Measurements from ENCODE around the gene CABP5. TPM values are rescaled to one million over a fixed set of nuclear protein-coding genes. Genes with fewer than 3 reads are reported as not detected.

CABP5 gene
- total RNA-seq, 1 experiment from 2014 or later, result not detected

GRCh38 chr19:48060381-48060780, 16.5 kb upstream of the CABP5 start:
- Histone ChIP-seq H3K4me3 (ENCODE audit: low read length) (no peak overlapping the region), H3K27ac (ENCODE audit: low read length) (no peak overlapping the region), H4K20me1 (ENCODE audit: low read length) (no peaks in the 10 kb centered on the region), H3K4me2 (ENCODE audit: low read length) (no peak overlapping the region), H3K79me2 (ENCODE audit: low read length) (no peaks in the 10 kb centered on the region), H3K9ac (ENCODE audit: low read length) (no peak overlapping the region), H3K4me1 (ENCODE audit: insufficient read depth, low read length) (no peaks in the 10 kb centered on the region), H2AFZ (ENCODE audit: low read length) (no peak overlapping the region), H3F3A (ENCODE audit: low read length, unreplicated experiment) (no peaks in the 10 kb centered on the region), H3K27me3 (ENCODE audit: low read length) (peaks cover 23% of the 10 kb centered on the region), H3K36me3 (ENCODE audit: low read depth, low read length) (no peaks in the 10 kb centered on the region), H3K9me2 (replicated peaks; ENCODE audit: low read length) (no peaks in the 10 kb centered on the region), H3K9me3 (ENCODE audit: low read length) (no peaks in the 10 kb centered on the region)
- intact Hi-C loops (cut with micrococcal nuclease), result no loop called here
- POLR2A ChIA-PET (ENCODE audit: unreplicated experiment), result no interaction called here
- CTCF ChIA-PET, result no interaction called here
- no peak for TF ChIP-seq EZH2phosphoT487 (IDR thresholded peaks at IDR 0.05; ENCODE audit: borderline replicate concordance, low read length)
- TF ChIP-seq EZH2 (IDR thresholded peaks at IDR 0.05; ENCODE audit: low read length, unreplicated experiment), result no peak
- TF ChIP-seq CTCF (conservative IDR thresholded peaks at IDR 0.05; ENCODE audit: low read depth, low read length), result no peak
- BruUV-seq (replicated peaks), result no TSS peak
- ATAC-seq, result no peak
- DNase-seq, result no peak

- Histone ChIP-seq H3K79me2 (ENCODE audit: low read length) (no peaks in the 10 kb centered on the region), H2AFZ (ENCODE audit: low read length) (no peak overlapping the region), H3K27ac (ENCODE audit: low read length) (no peak overlapping the region), H3K4me3 (ENCODE audit: low read length) (no peak overlapping the region), H3K9me2 (replicated peaks; ENCODE audit: low read length) (no peaks in the 10 kb centered on the region), H3F3A (ENCODE audit: low read length, unreplicated experiment) (no peaks in the 10 kb centered on the region), H3K9ac (ENCODE audit: low read length) (no peak overlapping the region), H3K36me3 (ENCODE audit: low read depth, low read length) (no peaks in the 10 kb centered on the region), H3K4me2 (ENCODE audit: low read length) (no peak overlapping the region), H3K9me3 (ENCODE audit: low read length) (no peaks in the 10 kb centered on the region), H4K20me1 (ENCODE audit: low read length) (no peaks in the 10 kb centered on the region), H3K27me3 (ENCODE audit: low read length) (peaks cover 23% of the 10 kb centered on the region), H3K4me1 (ENCODE audit: insufficient read depth, low read length) (no peaks in the 10 kb centered on the region)
- no peak for DNase-seq
- TF ChIP-seq EZH2 (IDR thresholded peaks at IDR 0.05; ENCODE audit: low read length, unreplicated experiment) (no peak), CTCF (conservative IDR thresholded peaks at IDR 0.05; ENCODE audit: low read depth, low read length) (no peak), EZH2phosphoT487 (IDR thresholded peaks at IDR 0.05; ENCODE audit: borderline replicate concordance, low read length) (no peak)
- CTCF ChIA-PET, result no interaction called here
- no TSS peak for BruUV-seq (replicated peaks)
- POLR2A ChIA-PET (ENCODE audit: unreplicated experiment), result no interaction called here
- intact Hi-C loops (cut with micrococcal nuclease), result no loop called here
- no peak for ATAC-seq
Measured at GRCh38 chr19:48059331-48059730, 15.5 kb upstream of the CABP5 start.

GRCh38 chr19:48053856-48054255, 10.0 kb upstream of the CABP5 start:
- no peaks in the 10 kb centered on the region for H3K79me2 ChIP-seq (ENCODE audit: low read length)
- ChIA-PET CTCF (no interaction called here), POLR2A (ENCODE audit: unreplicated experiment) (no interaction called here)
- no TSS peak for BruUV-seq (replicated peaks)
- ATAC-seq (no peak), DNase-seq (no peak)
- no peak overlapping the region for H3K9ac ChIP-seq (ENCODE audit: low read length)
- no peaks in the 10 kb centered on the region for H3K9me3 ChIP-seq (ENCODE audit: low read length)
- no peak overlapping the region for H2AFZ ChIP-seq (ENCODE audit: low read length)
- no peaks in the 10 kb centered on the region for H3K36me3 ChIP-seq (ENCODE audit: low read depth, low read length)
- H3K27me3 ChIP-seq (ENCODE audit: low read length), result no peaks in the 10 kb centered on the region
- no peak overlapping the region for H3K27ac ChIP-seq (ENCODE audit: low read length)
- no peaks in the 10 kb centered on the region for H3K9me2 ChIP-seq (replicated peaks; ENCODE audit: low read length)
- no peak overlapping the region for H3K4me2 ChIP-seq (ENCODE audit: low read length)
- H3K4me1 ChIP-seq (ENCODE audit: insufficient read depth, low read length), result no peaks in the 10 kb centered on the region
- H4K20me1 ChIP-seq (ENCODE audit: low read length), result no peaks in the 10 kb centered on the region
- TF ChIP-seq CTCF (conservative IDR thresholded peaks at IDR 0.05; ENCODE audit: low read depth, low read length) (no peak), EZH2phosphoT487 (IDR thresholded peaks at IDR 0.05; ENCODE audit: borderline replicate concordance, low read length) (no peak), EZH2 (IDR thresholded peaks at IDR 0.05; ENCODE audit: low read length, unreplicated experiment) (no peak)
- intact Hi-C loops (cut with micrococcal nuclease), result no loop called here
- H3F3A ChIP-seq (ENCODE audit: low read length, unreplicated experiment), result no peaks in the 10 kb centered on the region
- no peak overlapping the region for H3K4me3 ChIP-seq (ENCODE audit: low read length)
